MV-4-11 (cell line): ENCODE measurements around the gene DENND2D.

ENCODE experiments used
- DNase-seq: peaks from one replicate; lab custom pipeline; 2025; lab: John Stamatoyannopoulos, UW

DENND2D gene

DNA sequence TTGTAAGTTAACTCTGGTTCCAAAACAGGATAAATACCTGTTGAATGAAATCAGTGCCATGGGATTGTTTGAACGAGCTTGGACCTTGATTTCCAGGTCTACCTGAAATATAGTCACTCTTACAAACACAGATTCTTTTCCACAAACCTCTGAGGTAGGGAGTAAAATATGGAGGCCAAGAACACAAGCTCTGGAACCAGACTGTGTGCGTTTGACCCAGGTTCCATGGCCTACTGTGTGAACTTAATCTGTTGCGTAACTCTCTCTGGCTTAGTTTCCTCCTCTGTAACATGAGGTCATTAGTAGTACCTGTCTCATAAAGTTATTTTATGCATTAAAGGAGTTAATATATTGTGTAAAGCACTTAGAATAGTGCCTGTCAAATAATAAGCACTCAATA is 25.1 kb downstream of the DENND2D start:
- DNase-seq = no peak

DNA sequence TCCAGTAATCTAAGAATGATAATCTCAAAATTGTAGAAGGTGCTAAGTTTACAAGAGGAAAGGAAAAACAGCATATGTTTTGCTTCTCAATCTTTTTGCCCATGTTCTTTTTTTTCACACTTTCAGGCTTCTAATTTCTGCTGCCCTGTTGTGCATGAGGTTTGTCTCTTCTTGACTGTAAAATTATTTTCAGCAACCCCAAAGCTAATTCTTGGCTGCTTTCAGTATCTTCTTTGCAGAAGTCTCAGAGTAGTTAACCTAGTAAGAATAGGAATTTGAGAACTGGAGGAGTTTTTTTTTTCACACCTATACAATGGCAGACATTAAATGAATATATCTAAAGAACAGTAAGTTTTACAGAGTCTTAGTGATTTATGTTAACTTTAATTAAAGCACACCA is 26.4 kb downstream of the DENND2D start:
- DNase-seq = no peak

DNA sequence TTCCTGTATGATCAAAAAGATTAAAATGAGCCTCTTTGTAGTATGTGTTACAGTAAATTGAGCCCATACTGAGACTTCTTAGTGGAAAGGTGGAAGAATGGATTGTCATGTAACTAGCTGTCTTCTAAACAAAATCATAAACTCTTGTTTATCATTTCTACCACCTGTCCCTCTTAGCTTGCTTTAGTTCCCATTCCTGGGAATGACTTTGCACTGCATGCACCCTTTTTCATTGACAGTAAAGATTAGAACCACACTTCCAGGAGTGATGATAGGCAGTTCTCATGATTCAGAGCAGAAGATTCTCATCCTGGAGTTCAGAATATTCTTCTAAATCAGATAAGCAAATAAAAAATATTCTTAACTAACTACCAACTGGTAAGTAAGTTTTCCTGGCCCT is 28.0 kb downstream of the DENND2D start:
- no peak for DNase-seq

DNA sequence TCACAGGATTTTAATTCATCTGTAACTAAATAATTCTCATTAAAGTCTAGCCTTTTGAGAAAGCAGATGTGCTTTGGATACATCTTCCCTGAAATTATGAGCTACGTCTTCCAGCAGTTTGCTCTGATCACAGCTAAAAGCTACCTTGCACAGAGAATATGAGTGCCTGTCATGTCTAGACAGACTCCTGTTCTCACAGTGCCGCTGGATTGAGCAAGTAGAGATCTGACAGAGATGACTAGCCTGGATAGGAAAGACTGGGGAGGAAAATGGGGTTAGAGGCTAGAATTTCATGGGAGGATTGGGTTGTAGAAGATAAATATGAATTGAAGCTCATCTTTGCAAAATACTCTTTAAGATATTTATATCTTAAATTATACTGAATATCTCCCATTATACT is 36.3 kb downstream of the DENND2D start:
- DNase-seq = no peak

DNA sequence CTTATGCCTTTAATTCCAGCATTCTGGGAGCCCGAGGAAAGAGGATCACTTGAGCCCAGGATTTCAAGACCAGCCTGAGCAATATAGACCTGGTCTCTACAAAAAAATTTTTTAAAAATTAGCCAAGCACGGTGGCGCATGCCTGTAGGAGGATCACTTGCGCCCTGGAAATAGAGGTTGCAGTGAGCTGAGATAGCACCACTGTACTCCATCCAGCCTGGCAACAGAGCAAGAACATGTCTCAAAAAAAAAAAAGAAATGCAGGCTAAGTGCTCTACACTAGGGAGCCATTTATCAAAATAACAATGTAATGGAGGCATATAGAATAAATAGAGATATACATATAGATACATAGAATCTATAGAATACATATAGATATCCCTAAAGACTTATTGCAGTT is 37.1 kb downstream of the DENND2D start:
- no peak for DNase-seq

DNA sequence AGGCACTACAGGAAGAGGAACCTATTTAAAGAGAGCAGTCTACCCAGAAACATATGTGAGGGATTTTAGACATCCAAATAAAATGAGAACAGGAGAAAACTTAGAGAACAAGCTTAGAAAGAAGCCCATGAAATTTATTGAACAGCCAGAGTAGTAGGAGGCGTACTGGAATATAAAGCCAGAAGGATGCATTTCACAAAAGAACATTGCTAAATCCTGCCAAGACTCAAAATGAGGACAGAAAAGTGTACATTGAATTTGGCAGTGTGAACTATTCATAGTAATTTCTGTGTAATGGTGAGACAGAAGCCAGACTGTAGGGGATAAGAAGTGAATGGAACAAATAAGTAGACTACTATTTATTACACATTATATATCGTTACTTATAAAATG is 38.0 kb downstream of the DENND2D start:
- DNase-seq = no peak

DNA sequence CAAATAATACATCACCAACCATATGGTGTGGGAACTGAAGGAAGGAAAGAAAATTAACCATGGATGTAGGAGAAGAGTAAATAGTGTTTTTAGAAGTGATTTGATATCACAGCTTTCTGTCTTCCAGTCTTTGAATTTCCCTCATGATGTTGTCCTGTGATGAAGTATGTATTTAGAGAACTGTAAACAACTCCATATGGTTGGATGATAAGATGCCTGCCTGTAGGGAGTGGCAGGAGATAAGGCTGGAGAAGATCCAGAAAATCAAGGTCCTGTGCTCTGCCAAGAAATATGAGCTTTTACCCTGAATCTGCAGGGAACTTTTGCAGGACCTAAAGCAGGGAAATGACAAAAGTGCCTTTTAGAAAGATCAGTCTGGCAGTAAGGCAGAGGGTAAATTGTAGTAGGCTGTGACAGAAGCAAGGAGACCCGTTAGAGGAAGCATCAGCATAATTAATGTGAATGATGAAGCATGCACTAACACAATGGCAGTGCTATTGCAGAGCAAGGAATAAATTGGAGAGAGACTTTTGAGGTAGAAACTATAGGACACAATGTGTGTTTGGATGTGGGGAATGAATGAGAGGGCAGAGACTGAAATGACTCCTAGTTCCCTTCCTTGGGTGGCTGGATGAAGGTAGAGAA is 38.5 kb downstream of the DENND2D start:
- no peak for DNase-seq

DNA sequence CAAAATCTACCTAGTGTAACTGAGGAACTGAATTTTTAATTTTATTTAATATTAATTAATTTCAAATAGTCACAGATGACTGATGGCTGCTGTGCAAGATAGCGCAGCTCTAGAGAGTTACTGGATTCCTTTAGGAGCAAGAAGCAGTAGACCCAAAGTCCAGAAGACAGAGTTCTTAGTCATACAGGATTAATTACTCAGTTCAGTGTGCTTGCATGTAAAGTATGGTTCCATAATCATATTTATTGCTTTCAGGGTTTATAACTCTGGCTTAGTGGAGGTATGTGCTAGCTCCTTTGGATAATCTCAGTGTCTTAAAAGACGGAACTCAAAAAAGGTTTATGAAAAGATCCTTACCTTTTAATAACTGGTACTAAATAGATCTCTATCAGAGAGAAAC is 43.0 kb downstream of the DENND2D start:
- no peak for DNase-seq

DNA sequence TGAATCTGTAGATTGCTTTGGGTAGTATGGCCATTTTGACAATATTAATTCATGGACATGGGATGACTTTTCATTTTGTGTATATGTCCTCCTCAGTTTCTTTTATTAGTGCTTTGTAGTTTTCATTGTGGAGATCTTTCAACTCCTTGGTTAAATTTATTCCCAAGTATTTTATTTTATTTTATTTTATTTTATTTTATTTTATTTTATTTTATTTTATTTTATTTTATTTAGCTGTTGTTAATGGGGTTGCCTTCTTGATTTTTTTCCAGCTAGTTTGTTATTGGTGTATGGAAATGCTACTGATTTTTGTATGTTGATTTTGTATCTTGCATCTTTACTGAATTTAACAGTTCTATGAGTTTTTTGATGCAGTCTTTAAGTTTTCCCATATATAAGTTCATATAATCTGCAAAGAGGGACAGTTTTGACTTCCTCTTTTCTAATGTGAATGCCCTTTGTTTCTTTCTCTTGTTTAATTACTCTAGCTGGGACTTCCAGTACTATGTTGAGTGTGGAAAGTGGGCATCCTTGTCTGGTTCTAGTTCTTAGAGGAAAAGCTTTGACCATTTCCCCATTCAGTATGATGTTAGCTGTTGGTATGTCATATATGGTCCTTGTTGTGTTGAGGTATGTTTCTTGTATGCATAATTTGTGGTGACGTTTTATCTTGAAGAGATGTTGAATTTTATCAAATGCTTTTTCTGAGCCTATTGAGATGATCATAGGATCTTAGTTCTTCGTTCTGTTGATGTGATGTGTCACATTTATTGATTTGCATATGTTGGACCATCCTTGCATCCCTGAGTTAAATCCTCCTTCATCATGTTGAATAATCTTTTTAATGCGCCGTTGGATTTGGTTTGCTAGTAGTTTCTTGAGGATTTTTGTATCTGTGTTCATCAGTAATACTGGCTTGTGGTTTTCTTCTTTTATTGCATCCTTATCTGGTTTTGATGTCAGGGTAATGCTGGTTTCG is 46.1 kb downstream of the DENND2D start:
- DNase-seq = peak; percentile 49

DNA sequence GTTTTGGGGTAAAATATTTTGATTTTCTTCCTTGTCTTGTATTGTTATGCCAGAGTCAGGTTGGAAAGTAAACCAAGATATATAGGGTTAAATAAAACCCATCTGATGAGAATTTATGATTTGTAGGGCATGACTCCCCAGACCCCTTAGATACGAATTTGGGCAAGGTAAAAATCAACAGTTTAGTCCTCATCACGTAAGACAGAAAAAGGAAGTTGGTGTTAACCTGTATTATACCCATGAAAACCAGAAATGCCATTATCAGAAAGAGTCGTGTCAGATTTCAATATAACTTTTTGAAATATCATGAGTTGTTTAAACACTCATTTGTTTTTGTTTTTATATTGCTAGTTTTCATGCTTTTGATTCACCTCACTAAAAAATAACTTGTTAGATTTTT is 48.6 kb downstream of the DENND2D start:
- DNase-seq = no peak

DNA sequence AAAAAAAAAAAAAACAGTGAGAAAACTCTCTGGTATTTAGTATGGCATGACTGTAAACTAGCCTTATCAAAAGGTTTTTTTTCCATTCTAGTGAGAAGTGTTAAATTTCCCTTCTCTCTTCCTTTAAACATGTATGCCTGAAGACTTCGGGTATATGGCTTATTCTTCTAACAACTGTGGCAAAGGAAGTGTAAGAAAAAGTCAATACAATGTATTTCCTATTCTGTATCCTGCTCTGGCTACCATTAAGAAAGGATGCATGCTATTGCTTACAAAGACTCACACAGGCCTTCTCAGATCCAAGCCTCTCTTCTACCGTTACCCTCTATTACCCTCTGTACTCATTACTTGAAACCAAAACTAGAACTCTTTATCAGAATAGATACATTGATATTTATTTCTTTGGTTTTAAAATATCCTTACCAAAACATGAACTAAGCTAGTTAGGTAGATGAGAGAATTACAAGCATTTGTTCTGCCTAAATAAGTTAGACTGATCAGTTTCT is 52.0 kb downstream of the DENND2D start:
- DNase-seq = no peak

DNA sequence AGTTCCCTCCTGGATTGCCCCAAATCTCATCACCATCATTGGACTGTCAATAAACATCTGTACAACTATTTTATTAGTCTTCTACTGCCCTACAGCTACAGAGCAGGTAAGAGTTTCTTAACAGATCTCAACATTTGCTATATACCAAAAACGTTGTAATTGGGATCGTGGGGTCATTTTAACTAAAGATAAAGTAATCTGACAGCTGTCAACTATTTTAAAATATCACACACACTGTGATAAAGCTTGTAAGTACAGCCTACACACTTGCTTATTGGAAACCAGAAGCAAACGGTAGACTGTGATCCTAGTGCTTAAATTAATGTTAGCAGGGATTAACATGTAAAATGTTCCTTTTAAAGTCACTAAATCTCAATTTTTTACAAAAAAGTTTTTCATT is 52.5 kb downstream of the DENND2D start:
- DNase-seq = no peak

DNA sequence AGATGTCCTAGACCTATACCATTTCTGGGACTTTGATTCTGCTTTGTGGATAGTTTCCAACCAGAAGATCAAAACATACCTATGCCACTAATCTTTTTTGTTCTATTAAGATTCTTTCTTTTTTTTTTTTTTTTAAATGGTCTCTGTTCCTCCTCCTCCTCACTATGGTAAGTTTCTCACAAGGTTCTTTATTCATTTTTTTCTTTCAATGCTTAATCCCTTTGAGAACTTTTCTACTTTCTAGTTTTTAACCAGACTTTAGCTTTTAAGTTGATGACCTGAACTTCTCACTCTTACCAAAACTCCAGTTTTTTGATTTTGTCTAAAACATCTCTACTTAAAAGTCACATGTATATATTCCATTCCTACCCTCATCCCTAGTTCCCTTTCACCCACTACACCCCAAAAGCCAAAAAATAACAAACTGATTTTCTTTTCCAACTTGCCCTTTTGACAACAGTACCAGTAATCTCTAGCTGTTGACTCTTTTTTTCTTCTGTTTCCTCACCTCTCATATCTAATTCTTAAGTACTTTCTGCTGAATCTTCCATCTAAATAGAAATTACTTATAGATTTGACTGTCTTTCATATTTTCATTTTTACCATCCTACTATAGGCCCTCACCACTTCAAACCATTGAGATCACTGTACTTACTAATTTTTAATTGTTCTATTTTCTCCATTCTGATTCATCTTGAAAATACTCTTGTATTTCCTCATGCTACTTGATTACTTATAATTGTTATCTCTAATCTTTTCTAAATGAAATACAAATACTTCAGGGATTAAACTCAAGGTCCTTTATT is 54.3 kb downstream of the DENND2D start:
- no peak for DNase-seq

DNA sequence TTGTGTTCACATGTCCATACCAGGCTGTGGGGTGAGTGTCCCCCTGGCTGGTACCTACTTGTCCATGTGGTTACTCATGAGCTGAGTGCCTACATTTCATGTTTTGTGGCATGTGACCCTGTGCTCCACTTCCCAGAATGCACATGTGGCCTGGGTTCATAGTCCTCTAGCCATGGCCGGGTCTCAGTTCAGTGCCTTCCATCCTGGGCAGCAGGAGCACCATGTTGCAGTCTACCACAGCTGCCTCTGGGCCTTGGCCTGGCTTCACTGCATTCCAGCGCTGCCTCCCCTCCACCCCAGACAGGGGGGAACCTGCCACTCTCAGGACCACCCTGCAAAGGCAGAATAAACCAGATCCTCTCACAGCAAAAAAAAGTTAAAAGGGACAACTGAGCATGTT is 54.9 kb downstream of the DENND2D start:
- no peak for DNase-seq

DNA sequence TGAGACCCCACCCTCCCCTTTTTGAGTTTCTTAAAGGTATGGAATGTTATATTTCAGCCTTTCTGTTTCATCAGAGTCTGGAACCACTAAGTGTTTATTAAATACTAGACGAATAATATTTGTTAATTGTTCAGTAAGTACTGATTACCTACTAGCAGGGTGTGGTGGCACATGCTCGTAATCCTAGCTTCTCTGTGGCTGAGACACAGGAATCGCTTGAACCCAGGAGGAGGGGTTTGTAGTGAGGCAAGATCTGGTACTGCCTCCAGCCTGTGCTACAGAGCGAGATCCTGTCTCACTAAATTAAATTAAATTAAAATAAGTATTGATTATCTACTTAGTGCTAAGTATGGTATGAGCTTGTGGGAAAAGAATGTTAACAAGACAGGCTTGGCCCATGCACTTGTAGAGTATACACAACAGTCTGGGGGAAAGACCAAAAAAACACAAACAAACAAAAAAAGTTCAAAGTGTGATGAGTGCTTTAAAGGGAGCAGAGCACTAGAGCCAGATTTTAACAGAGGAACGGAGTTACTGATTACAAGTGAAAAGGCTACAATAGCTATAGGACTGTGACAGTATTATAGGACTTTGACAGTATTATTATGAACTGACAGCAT is 58.0 kb downstream of the DENND2D start:
- DNase-seq = no peak

DNA sequence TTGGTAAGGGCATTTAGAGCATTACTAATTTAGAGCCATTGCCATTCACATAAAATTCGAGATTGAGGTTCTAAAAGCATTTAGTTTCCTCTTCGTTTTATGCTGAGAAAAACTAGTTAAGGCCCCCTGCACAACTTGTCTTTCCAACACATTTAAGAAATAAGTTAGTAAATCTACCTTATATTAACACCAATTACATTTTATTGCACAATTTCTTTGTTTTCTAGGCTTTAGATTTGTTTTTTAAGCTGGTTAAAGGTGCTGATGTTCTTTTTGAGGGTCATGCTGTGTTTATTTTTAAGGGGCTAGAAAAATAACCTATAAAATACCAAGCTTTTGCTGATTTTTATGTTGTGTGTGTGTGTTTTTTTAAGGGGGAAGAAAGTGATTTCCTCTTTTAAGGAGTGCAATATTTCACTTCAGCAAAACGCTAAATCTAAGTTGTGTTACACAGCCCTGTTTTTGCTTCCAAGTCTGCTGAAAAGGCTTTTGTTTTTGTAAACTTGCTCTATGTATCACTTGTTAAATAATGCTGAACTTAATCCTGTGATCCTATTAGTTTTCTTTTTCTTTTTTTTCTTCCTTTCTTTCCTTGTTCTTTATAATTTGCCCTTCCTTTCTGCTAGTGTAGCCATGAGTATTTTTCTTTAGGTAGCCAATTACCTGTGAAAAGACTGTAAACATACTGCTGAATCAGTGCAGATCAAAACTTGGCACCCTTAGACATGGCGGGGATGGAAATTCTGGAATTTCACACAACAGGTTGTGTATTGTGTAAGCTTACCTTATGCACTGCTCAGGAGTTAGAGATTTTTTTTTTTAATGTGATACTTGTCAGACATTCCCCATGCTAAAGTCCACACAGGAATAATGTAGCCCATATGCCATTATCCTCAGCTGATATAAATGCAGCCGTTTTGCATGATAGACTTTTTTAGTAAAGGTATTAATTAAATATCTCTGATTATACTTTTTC is 58.9 kb downstream of the DENND2D start:
- peak; percentile 36 for DNase-seq

DNA sequence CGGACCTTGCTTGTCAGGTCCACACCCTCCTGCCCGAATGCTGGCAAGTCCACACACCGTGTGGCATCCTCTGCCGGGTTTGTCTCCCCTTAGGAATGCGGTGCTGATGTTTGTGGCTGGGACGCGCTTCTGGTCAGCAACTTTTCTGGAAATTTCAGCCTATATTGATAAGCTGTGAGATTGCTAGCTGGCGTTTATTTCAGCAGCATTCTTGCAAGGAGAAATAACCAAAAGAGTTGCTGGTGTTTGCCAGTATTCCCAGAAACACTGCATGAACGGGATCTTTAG is 59.8 kb downstream of the DENND2D start:
- no peak for DNase-seq

DNA sequence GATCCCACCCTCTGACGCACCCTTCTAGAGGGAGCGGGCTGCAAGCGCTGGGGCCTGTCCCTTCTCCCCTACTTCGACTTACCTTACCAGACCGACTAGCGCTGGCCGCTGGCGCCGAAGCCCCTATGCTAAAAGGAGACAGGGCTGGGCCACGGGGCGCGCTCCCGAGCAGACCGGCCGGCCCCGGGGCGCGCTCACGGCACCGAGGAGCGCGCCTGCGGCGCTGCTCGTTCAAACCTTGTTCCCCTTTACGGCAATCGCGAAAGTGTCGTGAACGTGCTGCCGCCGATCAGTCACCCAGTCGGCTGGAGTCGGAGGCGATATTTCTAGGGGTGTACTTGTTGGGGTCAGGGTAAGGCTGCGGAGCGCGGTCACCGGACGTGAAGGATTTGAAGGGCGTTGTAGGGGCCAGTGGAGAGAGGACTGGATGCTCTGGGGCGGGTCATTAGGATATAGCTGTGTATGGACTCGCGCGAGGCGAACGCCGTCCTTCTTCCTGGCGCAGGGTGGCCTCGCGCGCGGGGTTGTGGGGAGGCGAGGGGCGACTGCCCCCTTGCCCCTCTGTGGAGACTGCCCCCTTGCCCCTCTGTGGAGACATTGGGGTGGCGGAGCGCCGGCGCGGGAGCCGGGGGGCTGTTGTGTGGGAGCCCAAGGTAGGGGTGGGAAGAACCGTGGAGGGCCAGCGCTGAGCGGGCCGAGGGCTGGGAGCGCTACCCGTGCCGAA is 60.3 kb downstream of the DENND2D start, which contains the start of the genes CEPT1 and DRAM2:
CEPT1 (plus strand) TSS at position 268 of the 724 bp plus-strand sequence. CDS start 7,492 bp downstream, outside the sequence.
DRAM2 (minus strand) TSS at position 138 of the 724 bp plus-strand sequence. CDS start 8,539 bp downstream, outside the sequence.
- DNase-seq = peak; percentile 92

DNA sequence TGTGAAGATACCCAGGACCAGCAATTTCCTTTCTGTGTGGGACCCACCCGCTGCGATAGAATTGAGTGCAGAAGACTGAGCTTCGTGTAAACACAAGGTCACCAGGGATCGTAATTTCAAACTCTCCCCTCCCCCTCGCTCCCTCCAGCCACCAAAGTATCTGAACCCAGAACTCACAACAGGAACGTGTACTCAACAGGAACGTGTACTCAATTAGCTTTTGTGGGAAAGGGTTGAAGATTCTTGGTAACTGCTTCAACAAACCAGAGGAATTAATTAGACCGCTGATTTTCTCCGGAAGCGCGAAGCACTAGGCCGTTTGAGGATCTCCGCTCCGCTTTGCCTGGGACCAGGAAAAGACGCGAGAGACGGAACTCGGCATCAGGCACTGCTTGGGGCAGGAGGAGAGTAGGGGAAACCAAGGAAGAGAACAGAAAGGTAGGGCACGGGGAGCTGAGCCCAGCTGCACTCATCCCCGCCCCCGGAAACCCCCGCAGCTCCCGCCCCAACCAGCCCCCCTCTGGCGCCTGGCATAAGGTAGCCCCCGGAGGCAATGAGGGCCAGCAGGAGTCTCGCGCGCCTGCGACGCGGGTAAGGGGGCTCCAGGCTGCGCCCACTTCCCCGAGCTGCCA is 61.0 kb downstream of the DENND2D start:
- peak; percentile 48 for DNase-seq
